ENCODE data around the gene KDM4B.

DNA sequence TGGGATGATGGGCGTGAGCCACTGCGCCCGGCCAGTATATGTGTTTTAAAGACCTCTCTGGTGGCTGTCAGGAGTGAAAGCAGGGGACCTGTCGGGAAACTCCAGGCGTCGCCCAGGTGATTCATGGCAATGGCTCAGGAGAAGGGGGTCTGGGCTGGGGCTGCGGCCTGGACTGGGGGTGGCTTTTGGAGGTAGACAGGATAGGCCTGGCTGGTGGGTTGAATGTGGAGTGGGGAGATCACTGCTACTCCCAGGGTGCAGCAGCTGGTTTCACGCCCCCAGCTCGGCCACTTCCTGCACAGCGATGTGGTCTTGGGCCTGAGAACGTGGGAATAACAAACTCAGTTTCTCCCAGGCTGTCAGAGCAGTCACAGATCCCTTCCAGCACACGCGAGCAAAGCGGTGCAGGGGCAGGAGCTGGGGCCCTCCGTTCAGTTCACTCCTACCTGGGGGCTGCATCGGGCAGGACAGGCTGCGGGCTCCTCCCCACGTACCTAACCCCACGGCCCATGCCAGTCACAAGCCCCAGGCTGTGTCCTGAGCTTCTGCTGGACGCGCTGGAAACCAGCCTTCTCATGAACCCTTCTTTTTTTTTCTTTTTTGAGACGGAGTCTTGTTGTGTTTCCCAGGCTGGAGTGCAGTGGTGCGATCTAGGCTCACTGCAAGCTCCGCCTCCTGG is 18.9 kb downstream of the KDM4B start:
- TF ChIP-seq, protein P1, sequence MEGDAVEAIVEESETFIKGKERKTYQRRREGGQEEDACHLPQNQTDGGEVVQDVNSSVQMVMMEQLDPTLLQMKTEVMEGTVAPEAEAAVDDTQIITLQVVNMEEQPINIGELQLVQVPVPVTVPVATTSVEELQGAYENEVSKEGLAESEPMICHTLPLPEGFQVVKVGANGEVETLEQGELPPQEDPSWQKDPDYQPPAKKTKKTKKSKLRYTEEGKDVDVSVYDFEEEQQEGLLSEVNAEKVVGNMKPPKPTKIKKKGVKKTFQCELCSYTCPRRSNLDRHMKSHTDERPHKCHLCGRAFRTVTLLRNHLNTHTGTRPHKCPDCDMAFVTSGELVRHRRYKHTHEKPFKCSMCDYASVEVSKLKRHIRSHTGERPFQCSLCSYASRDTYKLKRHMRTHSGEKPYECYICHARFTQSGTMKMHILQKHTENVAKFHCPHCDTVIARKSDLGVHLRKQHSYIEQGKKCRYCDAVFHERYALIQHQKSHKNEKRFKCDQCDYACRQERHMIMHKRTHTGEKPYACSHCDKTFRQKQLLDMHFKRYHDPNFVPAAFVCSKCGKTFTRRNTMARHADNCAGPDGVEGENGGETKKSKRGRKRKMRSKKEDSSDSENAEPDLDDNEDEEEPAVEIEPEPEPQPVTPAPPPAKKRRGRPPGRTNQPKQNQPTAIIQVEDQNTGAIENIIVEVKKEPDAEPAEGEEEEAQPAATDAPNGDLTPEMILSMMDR (IDR thresholded peaks at IDR 0.05), result no peak
- TF ChIP-seq EP300 (IDR thresholded peaks at IDR 0.05) (no peak), POLR2A (IDR thresholded peaks at IDR 0.05) (no peak)
